NCI-H2107 treated with DMSO at 0.1 percent for 48 hours (cell line): ENCODE data around the gene BCAS4.
"Not testable (repeated sequence)": the region's sequence is repeated elsewhere in the genome, so short reads cannot be mapped to it uniquely, and the experiment has no call there.

Source experiments
- DNase-seq: peaks from one replicate; lab custom pipeline; 2025; ENCODE audit not compliant: unreplicated experiment; lab: John Stamatoyannopoulos, UW

The BCAS4 gene

DNA sequence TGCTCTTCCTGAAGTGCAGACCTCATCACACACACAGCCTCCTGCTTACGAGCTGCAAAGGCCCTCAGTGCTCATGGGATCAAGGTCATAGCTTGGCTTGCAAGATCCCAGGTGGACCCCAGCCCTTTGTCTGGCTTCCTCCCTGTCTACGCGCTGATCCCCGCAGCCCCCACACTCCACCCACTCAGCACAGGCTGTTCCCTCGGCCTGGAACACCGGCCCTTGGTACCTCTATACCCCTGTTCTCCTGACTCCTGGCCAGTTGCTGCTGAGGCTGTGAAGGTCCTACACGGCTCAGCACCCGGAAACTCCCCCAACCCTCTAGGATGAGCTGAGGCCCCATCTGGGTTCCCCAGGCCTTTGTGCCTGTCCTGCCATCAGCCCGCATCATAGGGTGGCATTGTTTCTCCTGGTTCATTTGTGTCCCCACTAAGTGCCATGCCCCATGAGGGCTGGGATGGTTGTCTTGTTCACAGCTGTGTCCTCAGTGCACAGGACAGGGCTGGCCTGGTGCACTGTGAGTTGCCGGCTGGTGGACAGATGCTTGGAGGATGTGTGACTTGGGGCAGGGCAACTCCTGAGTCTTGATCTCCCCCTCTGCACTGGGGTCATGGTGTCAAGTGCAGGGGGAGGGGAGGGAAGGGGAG, 79.4 kb downstream of the BCAS4 start:
- DNase-seq, result no peak

DNA sequence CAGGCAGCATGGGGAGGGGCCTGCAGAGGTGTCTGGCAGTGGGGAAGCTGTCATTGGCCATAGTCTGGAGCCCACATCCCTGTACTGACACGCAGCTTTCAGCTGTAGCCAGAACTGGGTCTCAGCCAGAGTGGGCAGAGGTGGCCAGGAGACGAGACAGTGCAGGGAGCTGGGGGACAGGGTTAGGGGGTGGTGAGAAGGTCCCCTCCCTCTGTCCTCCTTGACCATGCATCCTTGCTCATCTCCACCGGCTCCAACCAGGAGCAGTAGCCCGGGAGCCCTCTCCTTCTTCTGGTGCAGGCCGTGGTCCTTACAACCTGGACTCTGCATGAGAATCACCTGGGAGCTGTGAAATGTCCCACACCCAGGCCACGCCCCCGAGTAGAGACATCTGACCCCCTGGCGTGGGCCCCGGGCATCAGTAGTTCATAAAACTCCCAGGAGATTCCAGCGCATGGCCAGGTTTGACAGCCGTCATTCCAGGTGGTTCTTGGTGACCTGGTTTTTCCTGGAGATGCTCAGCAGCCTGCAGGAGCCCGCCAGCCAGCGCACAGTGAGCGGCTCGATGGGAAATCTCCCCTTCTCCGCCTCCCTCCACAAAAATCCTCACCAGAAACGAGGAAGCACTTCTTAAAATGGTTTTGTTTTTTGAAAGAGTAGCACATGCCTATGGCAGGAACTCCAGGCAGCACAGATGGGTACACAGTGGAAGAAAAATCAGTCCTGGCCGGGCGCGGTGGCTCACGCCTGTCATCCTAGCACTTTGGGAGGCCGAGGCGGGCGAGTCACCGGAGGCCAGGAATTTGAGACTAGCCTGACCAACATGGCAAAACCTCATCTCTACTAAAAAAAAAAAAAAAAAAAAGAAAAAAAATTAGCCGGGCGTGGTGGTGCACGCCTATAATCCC, 80.2 kb downstream of the BCAS4 start:
- DNase-seq, result no peak

DNA sequence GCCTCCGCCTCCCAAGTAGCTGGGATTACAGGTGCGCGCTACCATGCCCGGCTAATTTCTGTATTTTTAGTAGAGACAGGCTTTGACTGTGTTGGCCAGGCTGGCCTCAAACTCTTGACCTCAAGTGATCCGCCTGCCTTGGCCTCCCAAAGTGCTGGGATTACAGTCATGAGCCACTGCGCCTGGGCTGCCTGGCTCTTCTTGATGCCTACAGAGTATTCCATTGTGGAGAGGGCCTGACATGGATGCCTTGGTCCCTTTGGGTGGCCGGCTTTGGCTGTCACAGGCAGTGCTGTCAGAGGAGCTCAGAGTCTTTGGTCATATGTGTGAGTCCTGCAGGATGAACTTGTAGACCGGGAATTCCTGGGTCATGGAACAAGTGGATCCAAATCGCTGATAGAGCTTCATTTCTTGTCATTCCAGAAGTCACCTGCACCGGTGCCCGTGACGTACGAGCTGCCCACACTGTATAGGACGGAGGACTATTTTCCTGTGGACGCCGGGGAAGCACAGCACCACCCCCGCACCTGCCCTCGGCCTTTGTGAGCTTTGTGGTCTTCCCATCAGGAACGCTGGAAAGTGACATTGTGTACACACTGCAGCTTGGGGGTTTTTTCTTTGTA, 81.3 kb downstream of the BCAS4 start:
- no peak for DNase-seq

DNA sequence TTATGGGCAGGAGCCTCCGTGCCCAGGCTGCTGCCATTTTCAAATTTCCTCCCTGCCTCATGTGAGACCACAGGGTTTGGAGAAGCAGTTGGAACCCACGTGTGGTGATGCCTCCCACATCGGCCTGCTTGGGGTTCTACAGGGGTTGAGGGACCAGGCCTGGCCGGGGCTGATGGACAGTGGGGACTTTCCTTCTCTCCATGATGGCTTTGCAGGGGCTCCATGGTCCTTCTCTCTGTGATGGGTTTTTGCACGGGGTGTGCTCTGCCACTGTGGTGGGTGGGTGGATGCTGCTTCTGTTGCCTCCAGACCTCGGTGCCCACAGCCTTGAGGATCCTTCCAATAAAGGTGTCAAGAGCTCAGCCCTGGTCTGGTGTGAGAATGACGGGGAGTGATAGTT, 82.0 kb downstream of the BCAS4 start:
- no peak for DNase-seq

DNA sequence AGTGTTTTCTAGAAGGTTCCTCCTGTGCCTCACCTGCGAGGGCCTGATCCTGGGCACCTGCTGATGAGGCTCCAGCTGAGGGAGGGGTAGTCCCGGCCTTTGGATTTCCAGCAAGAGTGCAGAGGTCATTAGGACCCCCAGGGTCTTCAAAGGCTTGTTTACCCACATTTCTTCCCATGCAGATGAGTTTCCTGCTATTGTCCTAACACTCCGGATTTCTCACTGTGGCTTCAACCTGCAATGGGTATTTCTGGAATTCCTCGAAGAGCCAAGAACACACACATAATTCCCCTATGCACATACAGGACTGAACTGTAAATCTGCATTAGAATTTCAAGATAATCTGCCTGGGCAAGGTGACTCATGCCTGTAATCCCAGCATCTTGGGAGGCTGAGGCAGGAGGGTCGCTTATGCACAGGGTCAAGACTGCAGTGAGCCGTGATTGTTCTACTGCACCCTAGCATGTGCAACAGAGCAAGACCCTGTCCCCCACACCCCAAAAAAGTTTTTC, 82.4 kb downstream of the BCAS4 start:
- DNase-seq, result no peak

DNA sequence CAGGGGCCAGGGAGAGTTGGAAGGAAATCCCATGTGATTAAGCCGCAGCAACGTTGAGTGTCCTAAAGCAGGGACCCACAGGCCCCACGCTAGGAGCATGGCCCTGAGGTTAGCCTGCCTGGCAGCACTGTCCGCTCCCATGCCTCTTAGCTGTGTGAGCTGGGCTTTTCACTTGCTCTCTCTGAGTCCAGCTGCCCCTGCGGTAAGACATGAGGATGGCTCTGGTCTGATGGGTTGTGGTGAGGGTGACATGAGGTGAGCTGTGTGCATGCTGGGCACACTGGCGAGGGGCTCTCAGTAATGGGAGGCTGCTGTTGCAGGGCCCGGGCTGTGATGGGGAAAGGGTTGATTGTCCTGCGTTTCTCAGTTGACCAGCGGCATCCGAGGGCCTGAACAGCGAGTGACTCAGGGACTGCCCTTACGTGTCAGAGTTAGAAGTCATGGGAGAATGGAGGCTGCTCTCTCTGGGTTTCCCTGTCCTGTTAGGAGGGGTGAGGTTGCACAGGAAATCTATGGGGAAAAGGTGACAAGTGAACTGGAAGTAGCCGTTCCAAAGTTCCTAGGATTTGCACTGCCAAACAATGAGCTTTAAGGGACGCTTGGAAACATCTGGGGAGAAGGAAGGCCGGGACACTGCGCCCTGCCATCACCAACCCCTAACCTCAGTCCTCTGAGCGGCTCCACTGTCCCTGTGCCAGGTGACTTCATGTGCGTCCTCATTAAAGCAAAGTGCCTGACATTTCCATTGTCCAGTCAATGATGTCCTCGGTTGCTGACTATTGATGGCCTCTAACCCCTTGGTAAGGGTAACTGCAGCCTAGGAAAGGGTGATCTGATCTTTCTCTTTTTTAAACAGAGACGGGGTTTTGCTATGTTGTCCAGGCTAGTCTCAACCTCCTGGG, 85.0 kb downstream of the BCAS4 start:
- DNase-seq, result no peak

DNA sequence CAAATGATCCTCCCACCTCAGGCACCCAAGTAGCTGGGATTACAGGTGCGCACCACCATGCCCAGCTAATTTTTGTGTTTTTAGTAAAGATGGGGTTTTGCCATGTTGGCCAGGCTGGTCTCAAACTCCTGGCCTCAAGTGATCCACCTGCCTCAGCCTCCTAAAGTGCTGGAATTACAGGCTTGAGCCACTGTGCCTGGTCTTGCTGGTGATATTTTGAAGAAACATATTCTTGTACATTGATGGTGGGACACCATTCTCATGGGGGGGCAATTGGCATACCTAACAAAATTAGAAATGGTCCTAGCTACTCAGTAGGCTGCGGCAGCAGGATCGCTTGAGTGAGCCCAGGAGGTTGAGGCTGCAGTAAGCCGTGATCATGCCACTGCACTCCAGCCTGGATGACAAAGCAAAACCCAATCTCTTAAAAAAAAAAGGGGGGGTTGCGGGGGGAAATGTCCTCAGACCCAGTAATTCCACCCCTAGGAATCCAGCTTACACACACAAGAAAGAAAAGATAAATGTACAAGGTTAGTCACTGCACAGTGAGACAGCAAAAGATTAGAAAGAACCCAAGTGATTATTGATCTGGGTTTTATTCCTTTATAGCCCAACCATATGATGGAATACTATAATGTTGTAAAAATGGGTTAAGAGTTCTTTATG, 87.0 kb downstream of the BCAS4 start:
- DNase-seq, result not testable (repeated sequence)

DNA sequence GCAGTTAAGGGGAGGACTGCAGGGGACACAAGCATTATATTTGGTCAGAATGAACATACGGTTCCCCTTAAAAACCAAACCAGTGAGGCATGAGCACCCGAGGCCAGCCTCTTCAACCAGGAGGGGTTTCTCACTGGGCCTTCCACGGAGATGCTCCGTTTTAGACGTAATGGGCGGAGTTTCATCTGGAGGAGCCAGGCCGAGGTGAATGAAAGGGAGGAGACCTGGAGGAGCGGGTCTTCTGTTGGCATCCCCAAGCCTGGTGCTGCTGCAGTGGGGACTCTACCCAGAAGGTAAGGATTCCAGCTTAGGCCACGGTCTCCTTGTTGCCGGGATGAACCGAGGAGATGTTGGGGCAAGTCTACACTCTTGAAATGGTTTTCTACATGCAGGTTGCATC, 89.0 kb downstream of the BCAS4 start:
- no peak for DNase-seq

DNA sequence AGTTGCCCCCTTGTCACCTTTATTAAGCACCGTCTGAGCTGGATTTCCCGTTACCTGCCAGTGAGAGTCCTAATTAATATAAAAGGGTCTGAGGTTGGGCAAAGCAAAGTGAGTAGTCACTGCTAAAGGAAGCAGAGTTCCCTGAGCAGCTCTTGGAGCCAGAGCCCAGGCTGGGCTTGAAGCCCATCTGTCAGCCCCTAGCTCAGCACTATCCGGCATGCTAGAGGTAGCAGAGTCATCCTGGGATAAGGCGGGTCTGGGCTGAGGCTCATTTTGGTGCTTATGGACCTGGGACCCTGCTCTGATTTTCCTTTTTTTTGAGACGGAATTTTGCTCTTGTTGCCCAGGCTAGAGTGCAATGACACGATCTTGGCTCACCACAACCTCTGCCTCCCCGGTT, 90.2 kb downstream of the BCAS4 start:
- no peak for DNase-seq

DNA sequence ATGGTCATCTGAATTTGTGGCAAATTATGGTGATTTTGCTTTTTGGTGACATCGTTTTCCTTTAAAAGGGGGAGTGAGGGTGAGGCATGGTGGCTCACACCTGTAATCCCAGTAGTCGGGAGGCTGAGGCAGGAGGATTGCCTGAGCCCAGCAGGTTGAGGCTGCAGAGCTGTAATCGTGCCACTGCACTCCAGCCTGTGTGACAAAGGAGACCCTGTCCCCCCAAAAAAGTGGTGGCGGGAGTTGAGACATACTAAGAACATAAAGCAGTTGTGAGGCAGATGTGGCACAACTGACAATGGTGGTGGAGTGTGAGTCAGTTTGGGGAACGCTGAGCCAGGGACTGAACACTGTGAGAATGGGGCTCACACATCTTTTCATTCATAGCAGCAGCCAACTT, 90.9 kb downstream of the BCAS4 start:
- no peak for DNase-seq

DNA sequence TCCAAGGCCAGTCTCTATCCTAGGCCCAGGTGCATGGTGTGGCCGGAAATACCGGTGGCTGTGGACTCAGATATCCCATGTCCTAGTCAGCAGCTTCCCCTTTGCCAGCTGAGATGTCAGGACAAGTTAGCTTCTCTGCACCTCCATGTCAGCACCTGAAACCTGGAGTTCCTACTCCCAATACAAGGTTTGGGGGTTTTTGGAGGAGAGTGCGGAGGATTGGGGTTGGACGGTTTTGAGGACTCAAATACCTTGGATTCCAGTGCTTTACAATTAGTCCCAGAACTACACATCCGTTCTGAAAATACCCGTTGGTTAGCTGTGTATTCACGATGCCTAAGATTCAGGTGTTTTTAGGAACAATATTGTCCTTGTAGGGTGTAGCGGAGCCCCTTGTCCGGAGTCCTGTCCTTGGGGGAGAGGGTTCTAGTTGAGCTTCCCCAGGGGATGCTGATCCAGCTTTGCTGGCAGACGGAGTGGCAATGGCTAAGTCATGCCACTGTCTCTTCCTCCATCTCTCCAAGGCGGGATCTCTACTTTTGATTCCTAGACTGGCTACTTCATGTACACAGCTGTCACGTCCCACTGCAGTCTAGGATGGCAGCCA, 91.4 kb downstream of the BCAS4 start:
- DNase-seq, result no peak

DNA sequence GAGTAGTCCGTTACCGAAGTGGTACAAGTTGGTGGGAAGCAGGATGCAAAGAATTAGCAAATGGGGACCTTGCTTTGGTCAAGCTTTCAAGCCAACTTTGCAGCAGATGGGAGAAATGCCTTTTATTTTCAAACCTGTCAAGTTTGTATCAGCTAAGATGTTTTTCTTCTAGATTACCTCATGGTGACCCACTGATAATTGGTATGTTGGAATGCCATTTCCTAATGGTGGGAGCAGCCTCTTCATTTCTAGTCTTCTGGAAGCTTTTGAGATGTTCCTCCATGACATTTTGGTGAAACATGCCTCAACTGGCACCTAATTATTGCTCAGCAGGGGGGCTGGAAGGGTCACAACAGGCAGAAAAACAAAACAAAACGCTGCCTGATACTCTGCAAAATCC, 92.7 kb downstream of the BCAS4 start:
- DNase-seq, result no peak

DNA sequence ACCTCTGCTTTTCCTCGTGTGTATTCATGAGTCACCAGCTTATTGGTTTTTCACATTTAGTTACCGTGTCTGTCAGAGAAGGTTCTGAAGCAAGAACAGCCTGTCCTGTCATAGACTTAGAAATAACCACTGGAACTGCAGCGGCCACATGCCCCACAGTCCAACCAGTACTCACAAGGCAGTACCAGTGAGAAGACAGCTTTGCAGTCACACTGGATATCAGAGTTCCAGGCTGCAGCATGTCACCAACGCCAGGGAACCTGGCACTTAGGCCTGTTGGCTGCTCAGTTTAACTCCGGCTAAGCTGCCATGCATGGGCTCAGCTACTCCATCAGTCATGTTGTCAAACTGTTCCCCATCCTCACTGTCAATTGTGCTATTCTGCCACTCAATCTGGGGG, 96.3 kb downstream of the BCAS4 start:
- no peak for DNase-seq

DNA sequence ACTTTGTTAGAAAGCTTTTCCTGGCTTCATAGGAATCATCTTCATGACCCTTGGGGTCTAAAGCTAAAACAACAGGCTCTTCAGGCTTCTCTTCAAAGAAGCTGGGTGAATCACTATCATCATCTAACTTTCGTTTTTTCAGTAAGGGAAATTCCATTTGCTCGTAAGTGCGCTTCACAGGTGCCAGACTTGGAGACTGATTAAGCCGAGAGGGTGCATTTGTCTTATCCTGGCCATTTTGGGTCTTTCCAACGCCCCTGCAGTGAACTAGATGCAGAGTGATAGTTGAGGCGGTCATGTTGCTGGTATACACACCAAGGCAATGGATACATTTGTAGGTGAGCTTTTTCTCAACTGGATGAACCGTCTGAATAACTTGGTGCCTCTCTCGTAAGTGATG, 97.5 kb downstream of the BCAS4 start:
- DNase-seq, result no peak

DNA sequence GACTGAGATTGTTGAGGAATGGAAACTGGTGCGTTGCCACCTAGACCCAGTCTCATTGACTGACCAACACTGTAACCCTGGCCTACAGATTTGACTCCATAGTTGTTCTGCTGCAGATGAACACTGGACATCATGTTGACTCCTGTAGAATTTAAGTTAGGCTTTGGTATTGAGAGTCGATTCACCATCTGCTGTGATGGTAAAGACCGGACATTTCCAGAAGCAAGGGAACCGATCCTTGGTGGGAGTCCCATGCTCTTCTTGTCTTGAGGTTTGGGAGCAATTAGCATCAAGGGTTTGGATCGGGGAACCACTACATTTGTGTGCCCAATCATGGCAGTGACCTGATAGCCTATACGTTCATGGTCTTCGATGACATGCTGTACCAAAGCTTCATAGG, 98.8 kb downstream of the BCAS4 start:
- DNase-seq, result no peak

DNA sequence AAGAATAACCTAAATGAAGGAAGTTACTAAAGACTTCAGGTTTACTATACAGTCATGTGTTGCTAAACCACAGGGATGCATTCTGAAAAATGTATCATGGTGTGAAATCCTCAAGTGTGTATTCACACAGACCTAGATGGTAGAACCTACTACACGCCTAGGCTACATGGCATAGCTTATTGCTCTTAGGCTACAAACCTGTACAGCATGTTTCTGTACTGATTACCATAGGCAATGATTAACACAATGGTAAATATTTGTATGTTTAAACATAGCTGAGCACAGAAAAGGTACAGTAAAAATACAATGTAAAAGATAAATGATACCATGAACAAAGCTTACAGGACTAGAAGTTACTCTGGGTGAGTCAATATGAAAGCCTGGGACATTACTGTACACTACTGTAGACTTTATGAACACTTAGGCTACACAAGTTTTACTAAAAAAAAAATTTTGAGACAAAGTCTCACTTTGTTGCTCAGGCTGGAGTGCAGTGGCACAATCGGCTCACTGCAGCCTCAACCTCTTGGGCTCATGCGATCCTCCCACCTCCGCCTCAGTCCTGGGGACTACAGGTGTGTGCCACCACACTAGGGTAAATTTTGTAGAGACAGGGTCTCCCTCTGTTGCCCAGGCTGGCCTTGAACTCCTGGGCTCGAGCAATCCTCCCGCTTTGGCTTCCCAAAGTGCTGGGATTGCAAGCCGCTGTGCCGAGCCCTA, 100.4 kb downstream of the BCAS4 start:
- no peak for DNase-seq

DNA sequence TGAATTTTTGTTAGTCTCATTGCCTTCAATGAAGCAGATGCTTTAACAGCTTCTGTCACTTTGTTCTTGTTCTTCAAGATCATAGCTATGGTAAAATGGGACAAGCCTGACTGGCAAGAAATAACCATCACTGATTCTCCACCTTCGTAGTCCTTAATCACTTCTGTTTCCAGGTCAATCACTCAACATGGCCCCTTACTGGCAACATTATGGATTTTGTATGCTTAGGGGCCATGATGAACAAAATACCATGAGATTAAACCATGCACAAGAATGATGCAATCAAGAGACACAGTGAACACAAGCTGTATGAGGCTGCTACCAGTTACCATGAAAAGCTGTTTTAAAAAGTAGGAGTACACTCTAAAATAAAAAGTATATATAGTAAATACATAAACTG, 103.6 kb downstream of the BCAS4 start:
- DNase-seq, result no peak

DNA sequence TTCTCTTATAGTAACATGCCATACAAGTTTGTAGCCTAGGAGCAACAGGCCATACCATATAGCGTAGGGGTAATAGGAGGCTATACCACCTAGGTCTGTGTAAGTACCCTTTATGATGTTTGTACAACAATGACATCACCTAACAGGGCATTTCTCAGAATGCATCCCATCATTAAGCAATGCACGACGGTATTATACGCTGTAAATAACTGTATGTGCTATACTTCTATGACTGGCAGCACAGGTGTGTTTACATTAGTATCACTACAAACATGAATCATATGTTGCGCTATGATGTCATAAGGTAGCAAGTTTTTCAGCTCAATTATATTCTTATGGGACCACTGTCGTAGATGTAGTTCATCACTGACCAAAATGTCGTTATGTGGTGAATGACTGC, 105.4 kb downstream of the BCAS4 start:
- DNase-seq, result no peak

DNA sequence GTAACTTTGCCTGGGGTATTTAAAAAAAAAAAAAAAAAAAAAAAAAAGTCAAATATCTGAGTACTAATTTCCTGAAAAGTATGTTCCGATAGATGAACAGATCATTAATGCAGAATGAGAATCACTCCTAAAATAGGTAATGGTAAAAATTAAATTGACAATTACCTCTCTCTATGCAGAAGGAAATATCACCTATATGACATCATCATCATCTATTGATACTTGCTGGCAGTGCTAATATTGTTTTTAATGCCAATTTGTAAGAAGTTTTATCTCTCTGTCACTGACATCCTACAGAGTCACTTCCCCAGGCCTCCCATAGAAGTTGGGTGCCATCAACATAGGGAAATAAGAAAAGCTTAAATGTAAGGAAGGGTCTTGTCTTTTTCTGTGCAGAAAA, 106.4 kb downstream of the BCAS4 start:
- no peak for DNase-seq
